ENCODE measurements around the gene POU5F1. TPM values are rescaled to one million over a fixed set of nuclear protein-coding genes. Genes with fewer than 3 reads are reported as not detected.

POU5F1 gene
- total and polyA plus RNA-seq, 9 of the 15 experiments (the other 6 are each of a cell fraction or from before 2014, with no cell fraction given) = 0.06 to 2.0 (median 0.10) TPM; not detected in 6

- Histone ChIP-seq H3K9me3 (replicated peaks; ENCODE audit: control insufficient read depth, insufficient read depth, low read depth, low read length) (no peaks in the 10 kb centered on the region), H3K79me2 (ENCODE audit: control insufficient read depth, insufficient read depth, low read length) (no peaks in the 10 kb centered on the region), H3K4me3 (no peak overlapping the region), H3K27me3 (ENCODE audit: control insufficient read depth in 2 of 2, insufficient read depth in 2 of 2, low read length in 2 of 2) (no peaks in the 10 kb centered on the region), H3K4me2 (ENCODE audit: insufficient read depth, low read length) (no peak overlapping the region), H3K36me3 (ENCODE audit: control insufficient read depth, insufficient read depth, low read length) (no peaks in the 10 kb centered on the region), H3K4me1 (replicated peaks in 1 of 2; ENCODE audit: control insufficient read depth in 2 of 2, insufficient read depth in 2 of 2, low read length in 2 of 2) (peaks cover 24 to 33% of the 10 kb centered on the region in 2 experiments), H2AFZ (ENCODE audit: low read depth, low read length) (no peak overlapping the region), H3K9me1 (ENCODE audit: control insufficient read depth, insufficient read depth, low read length) (no peaks in the 10 kb centered on the region), H4K20me1 (replicated peaks; ENCODE audit: control insufficient read depth, insufficient read depth, low read length) (no peaks in the 10 kb centered on the region), H3K27ac (ENCODE audit: extremely low read depth, low read depth, low read length) (no peak overlapping the region), H3K9ac (ENCODE audit: insufficient read depth in 1 of 2, low read depth in 2 of 2, low read length in 2 of 2) (peak overlapping the region in 1 of 2 experiments; percentile 42; a peak in 1 of 4 replicates)
- no TSS peak for BruUV-seq (replicated peaks)
- intact Hi-C loops (cut with micrococcal nuclease) (no loop called here), in situ Hi-C loops (cut with MboI) (no loop called here)
- ATAC-seq (no peak), DNase-seq (ENCODE audit: extremely low read depth in 1 of 4, low spot score in 3 of 4) (no peak), FAIRE-seq (no peak)
- 75% methylated on average over 10 of the region's 10 CpGs for WGBS (ENCODE audit: insufficient coverage, low coverage, missing lambda C conversion rate)
- ChIA-PET CTCF (ENCODE audit: low intra/inter-chr PET ratio) (no interaction called here), POLR2A (no interaction called here)
- TF ChIP-seq, protein P1, sequence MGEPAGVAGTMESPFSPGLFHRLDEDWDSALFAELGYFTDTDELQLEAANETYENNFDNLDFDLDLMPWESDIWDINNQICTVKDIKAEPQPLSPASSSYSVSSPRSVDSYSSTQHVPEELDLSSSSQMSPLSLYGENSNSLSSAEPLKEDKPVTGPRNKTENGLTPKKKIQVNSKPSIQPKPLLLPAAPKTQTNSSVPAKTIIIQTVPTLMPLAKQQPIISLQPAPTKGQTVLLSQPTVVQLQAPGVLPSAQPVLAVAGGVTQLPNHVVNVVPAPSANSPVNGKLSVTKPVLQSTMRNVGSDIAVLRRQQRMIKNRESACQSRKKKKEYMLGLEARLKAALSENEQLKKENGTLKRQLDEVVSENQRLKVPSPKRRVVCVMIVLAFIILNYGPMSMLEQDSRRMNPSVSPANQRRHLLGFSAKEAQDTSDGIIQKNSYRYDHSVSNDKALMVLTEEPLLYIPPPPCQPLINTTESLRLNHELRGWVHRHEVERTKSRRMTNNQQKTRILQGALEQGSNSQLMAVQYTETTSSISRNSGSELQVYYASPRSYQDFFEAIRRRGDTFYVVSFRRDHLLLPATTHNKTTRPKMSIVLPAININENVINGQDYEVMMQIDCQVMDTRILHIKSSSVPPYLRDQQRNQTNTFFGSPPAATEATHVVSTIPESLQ (CRISPR knock-in tag; IDR thresholded peaks at IDR 0.05) = no peak
- TF ChIP-seq LARP7 (IDR thresholded peaks at IDR 0.05) = no peak
- no peak for TF ChIP-seq GABPB1 (CRISPR knock-in tag; IDR thresholded peaks at IDR 0.05)
- TF ChIP-seq ZNF644 (tag; IDR thresholded peaks at IDR 0.05; ENCODE audit: low read depth) = no peak
- no peak for TF ChIP-seq RHOXF2B (CRISPR knock-in tag; conservative IDR thresholded peaks at IDR 0.05)
- no peak for TF ChIP-seq DNMT1 (IDR thresholded peaks at IDR 0.05)
- TF ChIP-seq ZNF407 (IDR thresholded peaks at IDR 0.05; ENCODE audit: low read depth) = no peak
- no peak for TF ChIP-seq NR2F6 (CRISPR knock-in tag; IDR thresholded peaks at IDR 0.05)
- TF ChIP-seq ZNF561 (CRISPR knock-in tag; conservative IDR thresholded peaks at IDR 0.05) = no peak
- TF ChIP-seq ATF1 (CRISPR knock-in tag; IDR thresholded peaks at IDR 0.05) = no peak
- TF ChIP-seq ATF1 (tag; IDR thresholded peaks at IDR 0.05) = no peak
- no peak for TF ChIP-seq CC2D1A (IDR thresholded peaks at IDR 0.05)
- TF ChIP-seq MAFK (IDR thresholded peaks at IDR 0.05; ENCODE audit: low read length) = no peak
These were observed 647 bp upstream of the POU5F1 start for GRCh38 chr6:31170987-31171671.
